ENCODE measurements around the gene OR10V1. TPM values are rescaled to one million over a fixed set of nuclear protein-coding genes. Genes with fewer than 3 reads are reported as not detected.

OR10V1 gene
- total and polyA plus RNA-seq, 4 donors = not detected

DNA sequence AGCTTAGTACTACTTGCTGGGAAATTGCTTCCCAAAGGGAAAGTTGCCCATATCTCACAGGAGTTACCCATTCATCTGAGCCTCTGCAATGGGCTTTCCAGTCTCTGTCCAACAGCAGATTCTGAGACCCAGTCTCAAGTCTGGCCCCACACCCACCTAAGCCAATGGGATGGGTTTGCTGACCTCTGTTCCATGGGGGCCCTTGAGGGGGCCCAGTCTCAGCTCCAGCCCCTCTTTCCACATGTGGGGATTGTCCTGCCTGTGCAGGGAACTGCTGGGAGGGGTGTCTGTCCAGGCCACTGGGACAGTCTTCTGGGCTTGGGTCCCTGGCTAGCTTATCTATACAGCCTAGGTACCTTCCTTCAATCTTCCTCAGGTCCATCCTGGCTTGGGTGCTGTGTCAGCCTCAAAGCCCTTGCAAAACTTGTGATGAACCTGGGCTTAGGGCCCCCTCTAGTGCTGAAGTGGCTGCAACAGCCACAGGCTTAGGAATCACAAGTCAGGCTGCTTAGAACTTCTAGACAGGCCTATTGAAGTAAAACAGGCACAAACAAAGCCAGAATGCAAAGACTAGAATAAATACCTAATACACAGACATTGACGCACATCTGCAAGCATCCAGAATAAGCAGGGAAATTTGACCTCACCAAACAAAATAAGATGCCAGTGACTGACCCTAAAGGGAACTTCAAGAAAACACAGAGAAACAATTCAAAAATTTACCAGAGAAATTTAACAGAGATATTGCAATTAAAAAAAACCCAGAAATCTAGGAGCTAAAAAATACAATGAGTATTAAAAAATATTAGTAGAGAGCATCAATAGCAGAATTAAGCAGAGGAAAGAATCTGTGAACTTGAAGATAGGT is 33.1 kb downstream of the OR10V1 start:
- no peaks in the 10 kb centered on the region for H3K27me3 ChIP-seq (ENCODE audit: control insufficient read depth in 4 of 4, insufficient read depth in 4 of 4, low read length in 3 of 4)
- H3K27ac ChIP-seq (ENCODE audit: low read depth in 1 of 2, low read length in 2 of 2) = no peak overlapping the region
- peak in 1 of 2 donors; percentile 43 for TF ChIP-seq HNF4A (conservative IDR thresholded peaks at IDR 0.05)
- peak in 1 of 2 donors; percentile 31 for TF ChIP-seq RXRA (IDR thresholded peaks at IDR 0.05)
- TF ChIP-seq GABPA (IDR thresholded peaks at IDR 0.05 in 1 of 2, conservative IDR thresholded peaks at IDR 0.05 in 1 of 2) = no peak
- peak; percentile 98 for TF ChIP-seq RAD21 (IDR thresholded peaks at IDR 0.05)
- TF ChIP-seq JUND (IDR thresholded peaks at IDR 0.05) = no peak
- no peak for TF ChIP-seq ZBTB33 (IDR thresholded peaks at IDR 0.05)
- TF ChIP-seq YY1 (IDR thresholded peaks at IDR 0.05) = no peak
- TF ChIP-seq HNF4G (IDR thresholded peaks at IDR 0.05) = no peak
- peak; percentile 88 for TF ChIP-seq CTCF (IDR thresholded peaks at IDR 0.05; ENCODE audit: low read depth, low read length, missing input control)
- TF ChIP-seq, protein P1, sequence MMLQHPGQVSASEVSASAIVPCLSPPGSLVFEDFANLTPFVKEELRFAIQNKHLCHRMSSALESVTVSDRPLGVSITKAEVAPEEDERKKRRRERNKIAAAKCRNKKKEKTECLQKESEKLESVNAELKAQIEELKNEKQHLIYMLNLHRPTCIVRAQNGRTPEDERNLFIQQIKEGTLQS (IDR thresholded peaks at IDR 0.05) = no peak
- H3K9me3 ChIP-seq (ENCODE audit: control insufficient read depth in 4 of 4, low read length in 3 of 4) = no peaks in the 10 kb centered on the region
- H3K4me3 ChIP-seq (ENCODE audit: low read depth in 1 of 3, low read length in 3 of 3) = no peak overlapping the region
- DNase-seq (ENCODE audit: low spot score) = peak; percentile 59
- 30% methylated on average over 1 of the region's 1 CpG for WGBS
- no peaks in the 10 kb centered on the region for H3K36me3 ChIP-seq (ENCODE audit: control insufficient read depth in 4 of 4, insufficient read depth in 3 of 4, low read depth in 1 of 4, low read length in 3 of 4)
- no peak overlapping the region for H3K9ac ChIP-seq (ENCODE audit: low read depth in 1 of 2, low read length in 2 of 2)
- H3K4me1 ChIP-seq (ENCODE audit: control insufficient read depth in 4 of 4, insufficient read depth in 4 of 4, low read length in 3 of 4) = peaks cover 2 to 11% (median 6%) of the 10 kb centered on the region in 4 donors

- no peak for DNase-seq (ENCODE audit: low spot score)
- Histone ChIP-seq H3K27ac (ENCODE audit: low read depth in 1 of 2, low read length in 2 of 2) (no peak overlapping the region), H3K4me3 (ENCODE audit: low read depth in 1 of 3, low read length in 3 of 3) (no peak overlapping the region), H3K9ac (ENCODE audit: low read depth in 1 of 2, low read length in 2 of 2) (no peak overlapping the region), H3K4me1 (ENCODE audit: control insufficient read depth in 4 of 4, insufficient read depth in 4 of 4, low read length in 3 of 4) (peaks cover 5 to 21% (median 9%) of the 10 kb centered on the region in 4 donors), H3K36me3 (ENCODE audit: control insufficient read depth in 4 of 4, insufficient read depth in 3 of 4, low read depth in 1 of 4, low read length in 3 of 4) (no peaks in the 10 kb centered on the region), H3K9me3 (ENCODE audit: control insufficient read depth in 4 of 4, low read length in 3 of 4) (no peaks in the 10 kb centered on the region), H3K27me3 (ENCODE audit: control insufficient read depth in 4 of 4, insufficient read depth in 4 of 4, low read length in 3 of 4) (no peaks in the 10 kb centered on the region)
- TF ChIP-seq FOXA2 (IDR thresholded peaks at IDR 0.05) (no peak), GABPA (IDR thresholded peaks at IDR 0.05 in 1 of 2, conservative IDR thresholded peaks at IDR 0.05 in 1 of 2) (no peak), REST (IDR thresholded peaks at IDR 0.05) (no peak), HNF4G (IDR thresholded peaks at IDR 0.05) (no peak), EGR1 (IDR thresholded peaks at IDR 0.05; ENCODE audit: low read depth in 2 of 2) (no peak), ZBTB33 (IDR thresholded peaks at IDR 0.05) (no peak), RAD21 (IDR thresholded peaks at IDR 0.05) (no peak), CTCF (IDR thresholded peaks at IDR 0.05; ENCODE audit: low read depth, low read length, missing input control) (no peak), YY1 (IDR thresholded peaks at IDR 0.05) (no peak), RXRA (IDR thresholded peaks at IDR 0.05) (no peak), NR2F2 (IDR thresholded peaks at IDR 0.05) (no peak), SP1 (IDR thresholded peaks at IDR 0.05) (no peak), HNF4A (conservative IDR thresholded peaks at IDR 0.05) (no peak), TAF1 (conservative IDR thresholded peaks at IDR 0.05) (no peak), JUND (IDR thresholded peaks at IDR 0.05) (no peak)
- TF ChIP-seq, protein P1 (IDR thresholded peaks at IDR 0.05) = no peak
- TF ChIP-seq, protein P2, sequence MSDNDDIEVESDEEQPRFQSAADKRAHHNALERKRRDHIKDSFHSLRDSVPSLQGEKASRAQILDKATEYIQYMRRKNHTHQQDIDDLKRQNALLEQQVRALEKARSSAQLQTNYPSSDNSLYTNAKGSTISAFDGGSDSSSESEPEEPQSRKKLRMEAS (IDR thresholded peaks at IDR 0.05) = no peak
Measured at GRCh38 chr11:59679347-59679746, 34.3 kb downstream of the OR10V1 start.
